GM10248 (cell line): ENCODE data around the gene ITPKB.
A peak's percentile ranks its signal among the peaks of the same experiment; 100 is the strongest.

Source experiments
- CTCF ChIA-PET: fragments of 300-600 bp; sonication (Branson Sonifier 250); formaldehyde crosslinking; extraction: SDS; loops from one replicate; lab custom pipeline; 2021; ENCODE audit warnings: antibody characterized with exemption; lab: Yijun Ruan, JAX
- POLR2A ChIA-PET: fragments of 350-650 bp; sonication (Branson Sonifier 250); formaldehyde crosslinking; extraction: SDS; loops from one replicate; lab custom pipeline; 2020; ENCODE audit warnings: antibody characterized with exemption; lab: Yijun Ruan, JAX
- DNase-seq: peaks from one replicate; pipeline ENCODE4 v3.0.0; 2012; ENCODE audit errors: extremely low spot score
- TF ChIP-seq, protein P1 (sequence below): IDR thresholded peaks from 2 replicates; pipeline ENCODE4 v1.5.1; 2012; ENCODE audit warnings: mild to moderate bottlenecking, low read depth; ENCODE audit errors: extremely low read depth, missing control alignments, control extremely low read depth

Gene ITPKB

DNA sequence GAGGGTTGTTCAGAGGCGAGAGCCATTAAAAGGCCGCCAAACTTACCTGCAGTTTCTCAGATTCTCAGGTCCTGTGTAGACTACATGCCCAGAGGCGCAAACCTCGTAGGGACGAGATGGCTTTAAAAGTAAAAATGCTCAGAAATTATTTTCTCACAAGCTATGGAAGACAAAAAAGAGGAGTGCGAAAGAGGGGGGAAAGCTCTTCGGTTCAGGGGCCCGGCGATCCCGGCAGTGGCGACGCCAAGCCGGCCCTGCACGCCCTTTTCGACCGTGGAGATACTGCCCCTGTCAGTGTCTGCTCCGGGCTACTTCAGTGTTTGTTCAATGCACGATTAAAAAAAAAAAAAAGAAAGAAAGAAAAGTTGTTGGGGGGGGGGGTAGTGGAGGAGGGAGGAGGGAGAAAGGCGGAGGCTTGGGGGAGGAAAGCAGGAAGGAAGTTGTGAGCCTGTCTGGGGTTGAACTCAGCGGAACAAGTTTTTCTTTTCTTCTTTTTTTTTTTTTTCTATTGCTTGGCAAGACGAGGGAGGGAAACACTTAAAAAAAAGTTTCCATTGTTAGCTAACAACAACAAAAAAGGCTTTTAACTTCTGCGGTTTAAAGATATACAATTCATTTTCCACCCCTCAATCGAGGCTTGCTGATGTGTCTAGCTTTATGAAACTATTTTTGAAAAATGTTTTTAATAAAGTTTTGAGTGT is at the start of gene ITPKB:
ITPKB (minus strand) TSS at position 288 of the 701 bp plus-strand sequence. CDS start 1,824 bp downstream, outside the sequence.
- DNase-seq: peak; percentile 67
- TF ChIP-seq, protein P1, sequence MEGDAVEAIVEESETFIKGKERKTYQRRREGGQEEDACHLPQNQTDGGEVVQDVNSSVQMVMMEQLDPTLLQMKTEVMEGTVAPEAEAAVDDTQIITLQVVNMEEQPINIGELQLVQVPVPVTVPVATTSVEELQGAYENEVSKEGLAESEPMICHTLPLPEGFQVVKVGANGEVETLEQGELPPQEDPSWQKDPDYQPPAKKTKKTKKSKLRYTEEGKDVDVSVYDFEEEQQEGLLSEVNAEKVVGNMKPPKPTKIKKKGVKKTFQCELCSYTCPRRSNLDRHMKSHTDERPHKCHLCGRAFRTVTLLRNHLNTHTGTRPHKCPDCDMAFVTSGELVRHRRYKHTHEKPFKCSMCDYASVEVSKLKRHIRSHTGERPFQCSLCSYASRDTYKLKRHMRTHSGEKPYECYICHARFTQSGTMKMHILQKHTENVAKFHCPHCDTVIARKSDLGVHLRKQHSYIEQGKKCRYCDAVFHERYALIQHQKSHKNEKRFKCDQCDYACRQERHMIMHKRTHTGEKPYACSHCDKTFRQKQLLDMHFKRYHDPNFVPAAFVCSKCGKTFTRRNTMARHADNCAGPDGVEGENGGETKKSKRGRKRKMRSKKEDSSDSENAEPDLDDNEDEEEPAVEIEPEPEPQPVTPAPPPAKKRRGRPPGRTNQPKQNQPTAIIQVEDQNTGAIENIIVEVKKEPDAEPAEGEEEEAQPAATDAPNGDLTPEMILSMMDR: no peak

GRCh38 chr1:226787638-226788037 is 48.6 kb upstream of the ITPKB start:
- ChIA-PET CTCF (interaction anchor here (0.7 to 0.9 kb wide), 3 partner anchors 13 to 46 kb away, joined by 3 read pairs; no protein-coding TSS in a partner anchor), POLR2A (interaction anchor here (0.5 kb wide), 1 partner anchor 44 kb away, joined by 6 read pairs; no protein-coding TSS in a partner anchor)
- TF ChIP-seq, protein P1: no peak
- no peak for DNase-seq

More for the DNA sequence above, at the start of gene ITPKB:
- ChIA-PET CTCF (interaction anchor here (1.2 to 3.9 kb wide), 4 partner anchors 27 to 106 kb away, joined by 3 to 11 read pairs (median 5); no protein-coding TSS in a partner anchor), POLR2A (interaction anchor here (0.6 to 0.7 kb wide), 3 partner anchors 17 to 1341 kb away, joined by 3 to 10 read pairs (median 3); no protein-coding TSS in a partner anchor)

DNA sequence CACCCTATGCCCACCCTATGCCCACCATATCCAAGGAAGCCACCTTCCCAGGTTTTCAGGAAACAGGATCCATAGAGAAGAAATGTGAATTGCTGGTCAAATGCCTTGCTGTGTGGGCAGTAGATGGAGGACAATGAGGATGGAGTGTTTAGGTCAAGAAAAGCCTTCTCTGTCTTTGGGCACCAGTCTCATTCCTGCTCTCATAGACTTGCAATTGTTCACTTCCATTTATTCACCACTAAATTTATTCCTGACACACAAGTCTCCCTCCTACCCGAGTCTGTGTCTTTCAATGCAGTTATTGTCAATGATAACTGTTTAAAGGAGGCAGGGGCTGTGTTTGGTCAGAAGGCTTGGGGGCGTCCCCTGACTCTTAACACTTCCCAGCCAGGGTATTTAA is 48.0 kb upstream of the ITPKB start:
- DNase-seq: no peak
- ChIA-PET POLR2A (no interaction called here), CTCF (interaction anchor here (1.2 kb wide), 2 partner anchors 17 to 18 kb away, joined by 3 to 4 read pairs; no protein-coding TSS in a partner anchor)
- TF ChIP-seq, protein P1: no peak

DNA sequence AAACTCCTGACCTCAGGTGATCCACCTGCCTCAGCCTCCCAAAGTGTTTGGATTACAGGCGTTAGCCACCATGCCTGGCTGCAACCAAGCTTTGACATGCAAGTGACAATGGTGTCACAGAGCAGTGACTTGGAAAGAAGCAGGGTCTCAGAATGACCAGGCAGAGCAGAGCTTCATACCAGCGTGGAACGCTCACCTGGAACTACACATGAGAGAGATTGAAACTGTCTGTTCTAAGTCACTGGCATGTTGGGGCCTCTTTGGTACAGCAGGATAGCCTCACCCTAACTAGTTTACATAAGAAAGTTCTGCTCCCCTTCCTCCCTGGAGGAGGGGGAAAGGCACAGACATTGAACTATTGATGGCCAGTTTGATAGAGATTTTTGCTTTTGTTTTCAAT is 47.5 kb upstream of the ITPKB start:
- CTCF ChIA-PET: interaction anchor here (1.1 to 1.2 kb wide), 3 partner anchors 12 to 18 kb away, joined by 3 to 4 read pairs (median 3); no protein-coding TSS in a partner anchor
- POLR2A ChIA-PET: interaction anchor here (0.6 kb wide), 1 partner anchor 11 kb away, joined by 5 read pairs; no protein-coding TSS in a partner anchor
- DNase-seq: peak; percentile 52
- TF ChIP-seq, protein P1: no peak

DNA sequence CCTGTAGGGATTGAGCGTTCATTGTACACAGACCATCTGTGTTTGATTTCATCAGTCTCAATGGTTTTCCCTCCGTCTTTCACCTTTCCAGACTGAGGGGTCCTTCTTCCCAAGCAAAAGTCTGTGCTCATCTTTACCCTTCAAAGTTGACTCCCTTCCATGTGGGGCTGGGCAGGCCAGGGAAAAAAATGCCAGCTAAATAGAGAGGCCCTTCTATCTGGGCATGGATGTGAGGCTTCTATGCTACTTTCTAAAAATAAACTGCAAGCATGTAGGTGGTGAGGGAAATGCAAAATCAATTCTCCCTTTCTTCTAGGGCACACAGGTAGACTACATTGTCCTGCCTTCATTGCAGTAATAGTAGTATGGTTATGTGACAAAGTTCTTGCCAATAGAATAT is 46.7 kb upstream of the ITPKB start:
- no peak for DNase-seq
- ChIA-PET CTCF (interaction anchor here (1.1 to 1.3 kb wide), 5 partner anchors 8 to 177 kb away, joined by 3 to 4 read pairs (median 3); no protein-coding TSS in a partner anchor), POLR2A (no interaction called here)

More for the DNA sequence above, 46.7 kb upstream of the ITPKB start:
- TF ChIP-seq, protein P1: no peak
